A673 (cell line): ENCODE data around the gene PCIF1. TPM values are rescaled to one million over a fixed set of nuclear protein-coding genes. Genes with fewer than 3 reads are reported as not detected.
"Not testable (repeated sequence)": the region's sequence is repeated elsewhere in the genome, so short reads cannot be mapped to it uniquely, and the experiment has no call there.

Experiments used
- BruUV-seq: library from RNA; stranded (reverse); fragments of 400-500 nt; replicated peaks from 2 replicates; lab custom pipeline; 2021; lab: Mats Ljungman, UMichigan
- CTCF ChIA-PET: fragments of 300-600 bp; sonication (Branson Sonifier 250); formaldehyde crosslinking; loops from one replicate; lab custom pipeline; 2022; ENCODE audit warnings: antibody characterized with exemption; lab: Charles Lee
- POLR2A ChIA-PET: fragments of 300-600 bp; sonication (Branson Sonifier 250); formaldehyde crosslinking; loops from one replicate; lab custom pipeline; 2022; ENCODE audit warnings: antibody characterized with exemption; ENCODE audit not compliant: low non-redundant PET; lab: Charles Lee
- DNase-seq: peaks from one replicate; pipeline ENCODE4 v3.0.0-alpha.2; 2015; ENCODE audit warnings: low spot score
- H3K27ac ChIP-seq: fragments of 200-600 bp; sonication (generic); 2 replicates; pipeline ENCODE4 v1.5.1; 2016; ENCODE audit warnings: mixed run types, low read depth, mild to moderate bottlenecking, mixed read lengths, antibody characterized with exemption, low read length; ENCODE audit not compliant: poor library complexity, severe bottlenecking
- H3K27me3 ChIP-seq: fragments of 200-600 bp; sonication (generic); replicated peaks from 2 replicates; pipeline ENCODE4 v1.6.1; 2017; ENCODE audit warnings: mixed run types, low read depth, mild to moderate bottlenecking, mixed read lengths, antibody characterized with exemption, low read length; ENCODE audit not compliant: insufficient read depth, poor library complexity
- H3K36me3 ChIP-seq: fragments of 200-600 bp; sonication (generic); 2 replicates; pipeline ENCODE4 v1.6.1; 2016; ENCODE audit warnings: mixed run types, mild to moderate bottlenecking, mixed read lengths, antibody characterized with exemption, low read length; ENCODE audit not compliant: insufficient read depth, poor library complexity, severe bottlenecking
- H3K4me1 ChIP-seq: fragments of 200-600 bp; sonication (generic); 2 replicates; pipeline ENCODE4 v1.6.1; 2017; ENCODE audit warnings: mixed run types, mild to moderate bottlenecking, mixed read lengths, antibody characterized with exemption, low read length; ENCODE audit not compliant: insufficient read depth, poor library complexity, severe bottlenecking
- H3K4me3 ChIP-seq: fragments of 200-600 bp; sonication (generic); 2 replicates; pipeline ENCODE4 v1.5.1; 2016; ENCODE audit warnings: low read depth, mixed run types, mild to moderate bottlenecking, mixed read lengths, low read length; ENCODE audit not compliant: poor library complexity, severe bottlenecking
- H3K9me3 ChIP-seq: fragments of 200-600 bp; sonication (generic); 2 replicates; pipeline ENCODE4 v1.6.1; 2016; ENCODE audit warnings: mixed run types, low read depth, mild to moderate bottlenecking, mixed read lengths, antibody characterized with exemption, low read length; ENCODE audit not compliant: poor library complexity, severe bottlenecking
- EZH2 ChIP-seq: fragments of 200-600 bp; sonication (generic); IDR thresholded peaks from 2 replicates; pipeline ENCODE4 v1.6.1; 2017; ENCODE audit warnings: borderline replicate concordance, low read depth, mild to moderate bottlenecking, mixed read lengths, antibody characterized with exemption, low read length; ENCODE audit not compliant: poor library complexity, severe bottlenecking
- intact Hi-C: fragments of 100-400 bp; cut with micrococcal nuclease; formaldehyde crosslinking; loops from one replicate; pipeline ENCODE4 v1.10.0; 2022; ENCODE audit not compliant: unreplicated experiment
- total RNA-seq: library from RNA; stranded (reverse); gene quantifications from 2 replicates; pipeline ENCODE4 v1.2.3, GENCODE V29; 2021
- TF ChIP-seq, protein P1 (sequence below): fragments of 300-800, 200-600 bp; sonication (generic); conservative IDR thresholded peaks from 2 replicates; pipeline ENCODE4 v1.5.1; 2017; ENCODE audit warnings: low read depth, mild to moderate bottlenecking, antibody characterized with exemption, low read length, moderate library complexity, mixed read lengths

PCIF1 gene
- total RNA-seq, 1 experiment from 2014 or later, result 47.5 TPM

DNA sequence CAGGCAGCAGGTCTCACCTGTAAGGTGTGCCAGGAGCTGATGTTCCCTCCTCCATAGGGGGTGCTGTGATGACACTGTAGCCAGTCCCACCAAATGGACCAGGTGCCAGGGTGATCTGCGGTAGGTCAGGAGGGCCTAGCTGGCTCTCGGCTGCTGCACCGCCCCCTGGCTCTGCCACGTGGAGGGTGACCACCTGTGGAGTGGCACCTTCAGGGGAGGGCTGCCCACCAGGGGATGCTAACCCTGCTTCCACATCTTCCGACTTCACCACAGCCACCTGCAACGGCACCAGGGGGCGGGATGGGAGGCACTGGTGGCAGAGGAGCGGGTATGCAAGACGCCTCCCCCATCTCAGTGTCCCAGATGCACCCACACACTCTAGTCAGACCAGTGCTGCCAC lies 19.2 kb downstream of the PCIF1 start:
- no peak for TF ChIP-seq EZH2
- TF ChIP-seq, protein P1, sequence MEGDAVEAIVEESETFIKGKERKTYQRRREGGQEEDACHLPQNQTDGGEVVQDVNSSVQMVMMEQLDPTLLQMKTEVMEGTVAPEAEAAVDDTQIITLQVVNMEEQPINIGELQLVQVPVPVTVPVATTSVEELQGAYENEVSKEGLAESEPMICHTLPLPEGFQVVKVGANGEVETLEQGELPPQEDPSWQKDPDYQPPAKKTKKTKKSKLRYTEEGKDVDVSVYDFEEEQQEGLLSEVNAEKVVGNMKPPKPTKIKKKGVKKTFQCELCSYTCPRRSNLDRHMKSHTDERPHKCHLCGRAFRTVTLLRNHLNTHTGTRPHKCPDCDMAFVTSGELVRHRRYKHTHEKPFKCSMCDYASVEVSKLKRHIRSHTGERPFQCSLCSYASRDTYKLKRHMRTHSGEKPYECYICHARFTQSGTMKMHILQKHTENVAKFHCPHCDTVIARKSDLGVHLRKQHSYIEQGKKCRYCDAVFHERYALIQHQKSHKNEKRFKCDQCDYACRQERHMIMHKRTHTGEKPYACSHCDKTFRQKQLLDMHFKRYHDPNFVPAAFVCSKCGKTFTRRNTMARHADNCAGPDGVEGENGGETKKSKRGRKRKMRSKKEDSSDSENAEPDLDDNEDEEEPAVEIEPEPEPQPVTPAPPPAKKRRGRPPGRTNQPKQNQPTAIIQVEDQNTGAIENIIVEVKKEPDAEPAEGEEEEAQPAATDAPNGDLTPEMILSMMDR, result no peak
- H3K27ac ChIP-seq, result no peak overlapping the region

DNA sequence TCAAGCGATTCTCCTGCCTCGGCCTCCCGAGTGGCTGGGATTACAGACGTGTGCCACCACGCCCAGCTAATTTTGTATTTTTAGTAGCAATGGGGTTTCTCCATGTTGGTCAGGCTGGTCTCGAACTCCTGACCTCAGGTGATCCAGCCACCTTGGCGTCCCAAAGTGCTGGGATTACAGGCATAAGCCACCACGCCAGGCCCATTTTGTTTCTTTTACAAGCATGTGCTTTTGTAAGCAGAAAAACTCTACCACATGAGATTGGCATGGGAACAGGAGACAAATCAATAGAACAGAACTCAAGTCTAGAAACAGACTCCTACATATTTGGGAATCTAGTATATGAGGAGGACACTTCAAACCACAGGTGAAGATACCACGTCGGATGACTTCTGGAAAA lies 21.8 kb downstream of the PCIF1 start:
- H3K27ac ChIP-seq, POLR2A ChIA-PET, DNase-seq, H3K4me1 ChIP-seq, CTCF ChIA-PET, BruUV-seq, H3K4me3 ChIP-seq, H3K27me3 ChIP-seq, H3K9me3 ChIP-seq: not testable (repeated sequence)
- intact Hi-C loops, result loop anchor here (5.0 kb wide), 1 partner anchor 134 kb away; no protein-coding TSS in a partner anchor
- H3K36me3 ChIP-seq, result peaks cover 77% of the 10 kb centered on the region

More for the DNA sequence above, 19.2 kb downstream of the PCIF1 start:
- intact Hi-C loops, result no loop called here
- CTCF ChIA-PET, result no interaction called here
- Histone ChIP-seq H3K27me3 (no peaks in the 10 kb centered on the region), H3K36me3 (peaks cover 76% of the 10 kb centered on the region), H3K9me3 (no peaks in the 10 kb centered on the region), H3K4me3 (no peak overlapping the region), H3K4me1 (no peaks in the 10 kb centered on the region)
- POLR2A ChIA-PET, result interaction anchor here (0.9 kb wide), 1 partner anchor 27 kb away, joined by 7 read pairs; no protein-coding TSS in a partner anchor
- DNase-seq, result no peak
- BruUV-seq, result no TSS peak

- H3K4me1 ChIP-seq, result no peaks in the 10 kb centered on the region
- POLR2A ChIA-PET, result no interaction called here
- H3K9me3 ChIP-seq, result no peaks in the 10 kb centered on the region
- no peak overlapping the region for H3K27ac ChIP-seq
- intact Hi-C loops, result loop anchor here (5.0 kb wide), 1 partner anchor 135 kb away; no protein-coding TSS in a partner anchor
- no peak for DNase-seq
- H3K36me3 ChIP-seq, result peaks cover 76% of the 10 kb centered on the region
- CTCF ChIA-PET, result interaction anchor here (0.6 kb wide), 1 partner anchor 66 kb away, joined by 3 read pairs; no protein-coding TSS in a partner anchor
- TF ChIP-seq, protein P1, result no peak
- TF ChIP-seq EZH2, result no peak
- BruUV-seq, result no TSS peak
- H3K27me3 ChIP-seq, result no peaks in the 10 kb centered on the region
- no peak overlapping the region for H3K4me3 ChIP-seq
These were observed 22.8 kb downstream of the PCIF1 start for GRCh38 chr20:45957021-45957941.
